RWPE1 (cell line): ENCODE results near the gene ICOS.
"Not testable (repeated sequence)": the region's sequence is repeated elsewhere in the genome, so short reads cannot be mapped to it uniquely, and the experiment has no call there.

Source experiments
- CTCF ChIA-PET: fragments of 350-600 bp; sonication (Branson Sonifier 250); formaldehyde crosslinking; extraction: SDS; loops from one replicate; lab custom pipeline; 2021; lab: Yijun Ruan, JAX
- POLR2A ChIA-PET: fragments of 400-600 bp; formaldehyde crosslinking; extraction: SDS; loops from one replicate; lab custom pipeline; 2020; ENCODE audit warnings: antibody characterized with exemption; ENCODE audit not compliant: low non-redundant PET; lab: Yijun Ruan, JAX
- DNase-seq: peaks from one replicate; pipeline ENCODE4 v3.0.0; 2012; ENCODE audit warnings: low spot score
- H3K27ac ChIP-seq: fragments of 450-650 bp; 2 replicates; pipeline ENCODE4 v1.5.1; 2017
- TF ChIP-seq, protein P1 (sequence below): fragments of 450-650 bp; conservative IDR thresholded peaks from 2 replicates; pipeline ENCODE4 v1.5.1; 2017; ENCODE audit warnings: low read depth, mild to moderate bottlenecking

The ICOS gene

DNA sequence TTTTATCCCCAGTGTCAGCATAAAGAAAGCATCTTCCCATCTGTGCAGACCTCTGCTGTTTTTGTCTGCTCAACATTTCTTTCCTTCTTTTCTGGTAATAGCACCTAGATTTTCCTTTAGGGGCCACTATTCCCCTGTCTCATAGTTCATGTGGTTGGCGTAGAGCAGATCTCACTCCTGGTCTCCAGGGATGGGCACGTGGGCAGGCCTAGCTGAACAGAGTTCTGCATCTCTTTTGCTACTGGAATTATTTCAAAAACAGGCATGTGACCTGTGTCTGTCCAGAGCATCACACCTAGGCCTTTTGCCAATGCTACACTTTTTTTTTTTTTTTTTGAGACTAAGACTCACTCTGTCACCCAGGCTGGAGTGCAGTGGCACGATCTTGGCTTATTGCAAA lies 17.7 kb upstream of the ICOS start:
- POLR2A ChIA-PET, result no interaction called here
- no peak overlapping the region for H3K27ac ChIP-seq
- TF ChIP-seq, protein P1, sequence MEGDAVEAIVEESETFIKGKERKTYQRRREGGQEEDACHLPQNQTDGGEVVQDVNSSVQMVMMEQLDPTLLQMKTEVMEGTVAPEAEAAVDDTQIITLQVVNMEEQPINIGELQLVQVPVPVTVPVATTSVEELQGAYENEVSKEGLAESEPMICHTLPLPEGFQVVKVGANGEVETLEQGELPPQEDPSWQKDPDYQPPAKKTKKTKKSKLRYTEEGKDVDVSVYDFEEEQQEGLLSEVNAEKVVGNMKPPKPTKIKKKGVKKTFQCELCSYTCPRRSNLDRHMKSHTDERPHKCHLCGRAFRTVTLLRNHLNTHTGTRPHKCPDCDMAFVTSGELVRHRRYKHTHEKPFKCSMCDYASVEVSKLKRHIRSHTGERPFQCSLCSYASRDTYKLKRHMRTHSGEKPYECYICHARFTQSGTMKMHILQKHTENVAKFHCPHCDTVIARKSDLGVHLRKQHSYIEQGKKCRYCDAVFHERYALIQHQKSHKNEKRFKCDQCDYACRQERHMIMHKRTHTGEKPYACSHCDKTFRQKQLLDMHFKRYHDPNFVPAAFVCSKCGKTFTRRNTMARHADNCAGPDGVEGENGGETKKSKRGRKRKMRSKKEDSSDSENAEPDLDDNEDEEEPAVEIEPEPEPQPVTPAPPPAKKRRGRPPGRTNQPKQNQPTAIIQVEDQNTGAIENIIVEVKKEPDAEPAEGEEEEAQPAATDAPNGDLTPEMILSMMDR, result no peak
- no peak for DNase-seq
- CTCF ChIA-PET, result interaction anchor here (1.4 to 1.6 kb wide), 2 partner anchors 9 to 10 kb away, joined by 4 read pairs; no protein-coding TSS in a partner anchor

DNA sequence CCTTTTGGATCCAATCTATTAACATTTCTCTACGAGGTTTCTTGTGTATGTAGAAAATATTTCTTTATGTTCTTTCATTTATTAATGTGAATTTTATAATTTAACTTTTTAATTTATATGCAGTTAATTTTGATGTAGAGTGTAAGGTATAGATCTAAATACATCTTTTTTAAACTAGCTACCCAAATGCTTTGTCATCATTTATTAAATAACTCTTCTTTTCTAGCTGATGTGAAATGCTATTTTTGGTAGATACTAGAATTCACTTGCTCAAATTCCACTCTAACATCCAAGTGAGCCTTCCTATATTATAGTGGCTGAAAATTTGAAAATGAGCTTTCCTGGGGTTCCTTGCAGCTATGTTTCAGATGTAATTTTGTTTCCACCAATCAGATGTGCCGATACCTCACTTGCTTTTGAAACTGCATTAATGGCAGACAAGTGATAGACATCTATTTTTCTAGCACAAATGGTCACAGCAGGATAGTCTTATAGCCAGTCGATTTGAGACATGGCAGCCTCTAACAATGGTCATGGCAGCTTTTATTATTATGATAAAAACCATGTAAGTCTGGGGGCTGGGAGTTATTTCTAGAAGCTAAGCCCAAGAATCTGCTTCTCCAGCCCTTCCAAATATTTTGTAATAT lies 10.9 kb upstream of the ICOS start:
- CTCF ChIA-PET, result no interaction called here
- TF ChIP-seq, protein P1, result no peak
- H3K27ac ChIP-seq, result no peak overlapping the region
- DNase-seq, result no peak
- POLR2A ChIA-PET, result no interaction called here

DNA sequence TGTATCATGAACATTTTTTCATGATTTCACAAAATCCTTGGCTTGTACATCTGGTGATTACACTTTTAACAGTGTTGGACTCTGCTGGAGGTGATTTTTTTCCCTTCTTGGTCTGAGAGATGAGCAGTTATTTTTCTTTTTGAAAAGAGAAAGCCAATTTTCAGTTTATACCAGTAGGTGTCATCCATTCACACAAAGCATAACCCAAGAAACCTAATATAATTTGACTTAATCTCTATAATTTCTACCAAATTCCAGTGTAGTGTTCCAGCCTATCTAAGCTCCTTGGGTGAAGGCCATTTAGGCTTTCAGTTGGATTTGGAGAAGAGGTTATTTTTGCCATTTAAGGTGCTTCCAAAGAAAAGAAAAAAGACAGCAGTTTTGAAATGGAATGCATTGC lies 7.7 kb upstream of the ICOS start:
- H3K27ac ChIP-seq, result no peak overlapping the region
- TF ChIP-seq, protein P1, result 0 out of 2 replicates have a peak, but pooled peaks have one; percentile 13
- no peak for DNase-seq
- ChIA-PET POLR2A (no interaction called here), CTCF (interaction anchor here (0.6 to 1.7 kb wide), 2 partner anchors 9 to 11 kb away, joined by 3 to 4 read pairs; no protein-coding TSS in a partner anchor)

DNA sequence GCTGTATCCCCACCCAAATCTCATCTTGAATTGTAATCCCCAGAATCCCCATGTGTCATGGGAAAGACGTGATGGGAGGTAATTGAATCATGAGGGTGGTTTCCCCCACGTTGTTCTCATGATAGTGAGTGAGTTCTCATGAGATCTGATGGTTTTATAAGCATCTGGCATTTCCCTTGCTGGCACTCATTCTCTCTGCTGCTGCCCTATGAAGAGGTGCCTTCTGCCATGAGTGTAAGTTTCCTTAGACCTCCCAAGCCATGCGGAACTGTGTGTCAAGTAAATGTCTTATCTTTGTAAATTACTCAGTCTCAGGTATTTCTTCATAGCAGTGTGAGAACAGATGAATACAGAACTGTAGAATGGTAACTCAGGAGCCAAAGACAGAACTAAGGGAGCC lies 5.3 kb upstream of the ICOS start:
- CTCF ChIA-PET, H3K27ac ChIP-seq, DNase-seq, POLR2A ChIA-PET: not testable (repeated sequence)

DNA sequence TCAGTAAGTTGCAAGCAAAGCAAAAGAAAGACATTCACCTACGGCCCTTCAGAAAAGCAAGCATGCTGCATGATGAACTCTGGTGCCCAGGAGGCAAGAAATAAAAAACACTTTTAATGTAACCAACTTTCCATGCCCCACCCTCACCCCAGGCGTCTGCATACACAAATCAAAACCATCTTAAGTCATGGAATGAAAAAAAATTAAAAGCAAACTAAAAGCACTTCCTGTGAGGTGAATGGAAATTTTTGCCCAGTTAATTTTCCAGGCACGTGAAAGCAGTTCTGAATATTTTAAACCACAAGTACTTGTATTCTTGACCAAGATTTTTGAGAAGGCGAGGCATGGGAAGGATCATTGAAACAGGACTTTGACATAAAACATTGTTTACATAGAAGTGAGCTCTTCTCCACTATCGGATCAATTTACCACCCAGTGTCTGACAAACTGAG lies 2.5 kb upstream of the ICOS start:
- TF ChIP-seq, protein P1, result no peak
- ChIA-PET CTCF (no interaction called here), POLR2A (no interaction called here)
- H3K27ac ChIP-seq, result no peak overlapping the region
- DNase-seq, result no peak

DNA sequence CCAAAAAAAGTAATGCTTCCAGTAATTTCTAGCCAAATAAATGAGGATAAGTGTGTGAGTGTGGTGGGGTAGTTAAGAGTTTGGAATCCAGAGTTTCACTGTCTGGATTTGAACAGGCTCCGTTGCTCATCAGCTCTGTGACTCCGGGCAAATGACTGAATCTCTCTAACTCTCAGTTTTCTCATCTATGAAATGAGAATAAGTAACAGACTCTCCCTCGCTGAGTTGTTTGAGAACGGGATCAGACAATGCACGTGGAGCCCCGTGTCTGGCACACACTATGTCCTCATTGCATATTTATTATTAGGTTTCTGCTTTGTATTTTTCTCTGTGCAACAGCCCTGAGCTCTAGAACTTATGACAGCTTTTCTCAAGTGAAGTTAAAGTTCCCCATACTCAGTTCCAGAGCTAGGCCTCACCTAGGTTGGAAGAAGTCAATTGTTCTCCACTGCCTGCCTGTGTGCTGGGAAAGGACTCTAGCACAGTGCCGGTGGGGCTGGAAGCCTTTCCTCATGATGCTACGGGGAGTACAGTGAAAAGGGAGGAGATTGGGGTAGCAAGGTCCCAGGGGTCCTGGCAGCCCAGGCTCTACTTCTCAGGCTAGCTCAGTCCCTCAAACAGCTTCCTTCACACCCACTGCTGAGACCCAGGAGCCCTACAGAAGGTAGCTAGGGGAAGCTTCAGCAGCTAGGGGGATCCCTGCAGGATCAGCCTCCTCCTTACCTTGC lies 1.7 kb upstream of the ICOS start:
- H3K27ac ChIP-seq, result no peak overlapping the region
- ChIA-PET CTCF (interaction anchor here (0.7 kb wide), 1 partner anchor 1912 kb away, joined by 3 read pairs; no protein-coding TSS in a partner anchor), POLR2A (no interaction called here)
- TF ChIP-seq, protein P1, result no peak
- DNase-seq, result no peak

DNA sequence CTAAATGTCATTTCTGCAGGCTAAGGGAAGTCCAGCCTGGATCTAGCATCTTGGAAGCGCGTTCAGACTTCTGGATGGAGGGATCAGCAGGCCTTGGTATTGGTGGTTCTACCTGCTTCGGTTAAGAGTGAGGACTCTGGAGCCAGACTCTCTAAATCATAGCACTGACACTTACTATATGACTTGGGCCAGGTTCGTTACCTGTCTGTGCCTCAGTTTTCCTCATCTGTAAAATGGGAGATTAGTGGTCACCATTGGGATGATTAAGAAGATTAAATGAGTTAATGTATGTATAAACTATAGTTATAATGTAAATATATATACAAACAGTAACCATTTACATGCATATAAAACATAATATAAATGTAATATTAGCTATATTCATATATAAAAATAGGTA lies 995 bp upstream of the ICOS start:
- ChIA-PET CTCF (no interaction called here), POLR2A (no interaction called here)
- TF ChIP-seq, protein P1, result no peak

More for the DNA sequence above, 995 bp upstream of the ICOS start:
- H3K27ac ChIP-seq, result no peak overlapping the region
- no peak for DNase-seq
